HCT116 (cell line): ENCODE results near the gene NFASC. TPM values are rescaled to one million over a fixed set of nuclear protein-coding genes. Genes with fewer than 3 reads are reported as not detected.

Experiments
- ATAC-seq: fragments of 200-7000 bp; cut with Tn5 transposase; 2 replicates; pipeline ENCODE4 v1.9.1; 2020; ENCODE audit warnings: mild to moderate bottlenecking, moderate library complexity
- BruUV-seq: library from RNA; stranded (reverse); fragments of 400-500 nt; replicated peaks from 2 replicates; lab custom pipeline; 2021; lab: Mats Ljungman, UMichigan
- CTCF ChIA-PET: fragments of 300-600 bp; sonication (Branson Sonifier 250); formaldehyde crosslinking; loops from one replicate; lab custom pipeline; 2021; ENCODE audit warnings: antibody characterized with exemption; lab: Charles Lee
- POLR2A ChIA-PET: fragments of 300-600, 350-600 bp; sonication (Branson Sonifier 250); formaldehyde crosslinking; loops from one replicate; lab custom pipeline; 2021; ENCODE audit warnings: antibody characterized with exemption; lab: Charles Lee
- RAD21 ChIA-PET, 2 experiments: fragments of 300-600 bp; sonication (Branson Sonifier 250); formaldehyde crosslinking; loops; one replicate each; lab custom pipeline; 2023; ENCODE audit warnings: low total read pairs in 2 of 2; ENCODE audit not compliant: uncharacterized antibody in 2 of 2, unreplicated experiment in 2 of 2, low non-redundant PET in 1 of 2; lab: Charles Lee
- DNase-seq: peaks from one replicate; pipeline ENCODE4 v3.0.0-alpha.2; 2010; ENCODE audit warnings: low read depth, low spot score
- H2AFZ ChIP-seq: fragments of 200-600 bp; shearing (Covaris generic), sonication (generic); 2 replicates; pipeline ENCODE4 v1.6.1; 2017; ENCODE audit warnings: low read depth, mixed run types, mixed read lengths, antibody characterized with exemption, low read length; ENCODE audit not compliant: poor library complexity, severe bottlenecking
- H3K27ac ChIP-seq: 2 replicates; pipeline ENCODE4 v1.5.1; 2012; ENCODE audit warnings: low read depth, low read length
- H3K27me3 ChIP-seq: fragments of 200-600 bp; sonication (generic); 2 replicates; pipeline ENCODE4 v1.6.1; 2016; ENCODE audit warnings: mixed run types, low read length, mixed read lengths; ENCODE audit not compliant: insufficient read depth
- H3K36me3 ChIP-seq, 2 experiments: fragments of 200-500 bp in 1 of 2; fragments of 200-600 bp in 1 of 2; sonication (Bioruptor generic) in 1 of 2; sonication (generic) in 1 of 2; 2 replicates each; pipeline versions ENCODE4 v1.5.1 to v1.6.1; 2014 to 2016; ENCODE audit warnings: low read length in 2 of 2, inconsistent platforms in 1 of 2, mixed read lengths in 1 of 2, mixed run types in 1 of 2; ENCODE audit not compliant: insufficient read depth in 2 of 2, control insufficient read depth in 1 of 2
- H3K4me1 ChIP-seq, 2 experiments: fragments of 200-600 bp in 1 of 2; sonication (generic) in 1 of 2; 2 replicates each; pipeline versions ENCODE4 v1.5.1 to v1.6.1; 2012 to 2017; ENCODE audit warnings: low read length in 2 of 2, inconsistent platforms in 1 of 2, mild to moderate bottlenecking in 1 of 2, mixed read lengths in 1 of 2, mixed run types in 1 of 2, moderate library complexity in 1 of 2; ENCODE audit not compliant: insufficient read depth in 2 of 2, control insufficient read depth in 1 of 2
- H3K4me2 ChIP-seq: fragments of 200-600 bp; sonication (generic); 2 replicates; pipeline ENCODE4 v1.6.1; 2017; ENCODE audit warnings: mixed run types, low read length, mixed read lengths
- H3K4me3 ChIP-seq, 2 experiments: fragments of 200-600 bp in 1 of 2; sonication (generic) in 1 of 2; replicated peaks in 1 of 2; 2 replicates each; pipeline ENCODE4 v1.5.1; 2011 to 2016; ENCODE audit warnings: low read length in 2 of 2, control low read depth in 1 of 2, low read depth in 1 of 2, mild to moderate bottlenecking in 1 of 2, mixed read lengths in 1 of 2, mixed run types in 1 of 2
- H3K79me2 ChIP-seq: fragments of 200-600 bp; sonication (generic); 2 replicates; pipeline ENCODE4 v1.6.1; 2017; ENCODE audit warnings: mild to moderate bottlenecking, mixed run types, low read length, moderate library complexity, mixed read lengths; ENCODE audit not compliant: insufficient read depth
- H3K9ac ChIP-seq: fragments of 200-600 bp; sonication (generic); 2 replicates; pipeline ENCODE4 v1.6.1; 2016; ENCODE audit warnings: low read length, mixed read lengths
- H3K9me2 ChIP-seq: fragments of 200-600 bp; sonication (generic), shearing (Covaris generic); 2 replicates; pipeline ENCODE4 v1.6.1; 2017; ENCODE audit warnings: mixed run types, mild to moderate bottlenecking, moderate library complexity; ENCODE audit not compliant: insufficient read depth
- H3K9me3 ChIP-seq, 2 experiments: fragments of 200-500 bp in 1 of 2; fragments of 200-600 bp in 1 of 2; sonication (Bioruptor generic) in 1 of 2; sonication (generic) in 1 of 2; 2 replicates each; pipeline ENCODE4 v1.6.1; 2014 to 2017; ENCODE audit warnings: low read length in 2 of 2, mixed read lengths in 2 of 2, inconsistent platforms in 1 of 2, low read depth in 1 of 2, mild to moderate bottlenecking in 1 of 2, mixed run types in 1 of 2, moderate library complexity in 1 of 2; ENCODE audit not compliant: control insufficient read depth in 1 of 2, insufficient read depth in 1 of 2
- H4K20me1 ChIP-seq: fragments of 200-600 bp; sonication (generic), shearing (Covaris generic); 2 replicates; pipeline ENCODE4 v1.6.1; 2017; ENCODE audit warnings: mixed run types, mild to moderate bottlenecking, moderate library complexity; ENCODE audit not compliant: insufficient read depth
- CTCF ChIP-seq, 3 experiments: fragments of 200-600 bp in 1 of 3; sonication (generic) in 1 of 3; IDR thresholded peaks in 2 of 3; conservative IDR thresholded peaks in 1 of 3; 2 replicates each; pipeline ENCODE4 v1.5.1; 2012 to 2017; ENCODE audit warnings: low read depth in 2 of 3, low read length in 2 of 3, antibody characterized with exemption in 1 of 3, borderline replicate concordance in 1 of 3, control low read depth in 1 of 3, mild to moderate bottlenecking in 1 of 3, mixed read lengths in 1 of 3, mixed run types in 1 of 3, moderate library complexity in 1 of 3; ENCODE audit not compliant: insufficient read depth in 1 of 3
- EGR1 ChIP-seq: IDR thresholded peaks from 2 replicates; pipeline ENCODE4 v1.6.1; 2012; ENCODE audit warnings: low read depth
- MAX ChIP-seq: IDR thresholded peaks from 2 replicates; pipeline ENCODE4 v1.6.1; 2012
- POLR2AphosphoS5 ChIP-seq: IDR thresholded peaks from 2 replicates; pipeline ENCODE4 v1.6.1; 2011; ENCODE audit warnings: mild to moderate bottlenecking, low read depth, low read length, moderate library complexity
- REST ChIP-seq: IDR thresholded peaks from 2 replicates; pipeline ENCODE4 v1.6.1; 2012; ENCODE audit warnings: low read depth
- SIN3A ChIP-seq: IDR thresholded peaks from 2 replicates; pipeline ENCODE4 v1.6.1; 2012; ENCODE audit warnings: low read depth
- ZNF274 ChIP-seq: fragments of 200-500 bp; sonication (Bioruptor generic); IDR thresholded peaks from 2 replicates; pipeline ENCODE4 v1.6.1; 2014; ENCODE audit warnings: mild to moderate bottlenecking, low read depth, low read length, inconsistent platforms
- intact Hi-C: fragments of 100-400 bp; cut with micrococcal nuclease; formaldehyde crosslinking; loops from 2 replicates; pipeline ENCODE4 v1.10.0; 2022
- total RNA-seq: library from RNA; stranded (reverse); gene quantifications from one replicate; pipeline ENCODE4 v1.2.1, GENCODE V29; 2021; ENCODE audit not compliant: unreplicated experiment

The NFASC gene
- total RNA-seq, 1 experiment from 2014 or later: 0.57 TPM

- BruUV-seq: no TSS peak
- Histone ChIP-seq H2AFZ (no peak overlapping the region), H3K79me2 (no peaks in the 10 kb centered on the region), H4K20me1 (no peaks in the 10 kb centered on the region), H3K4me1 (no peaks in the 10 kb centered on the region), H3K9me3 (no peaks in the 10 kb centered on the region), H3K27me3 (peaks cover 54% of the 10 kb centered on the region), H3K27ac (no peak overlapping the region), H3K36me3 (no peaks in the 10 kb centered on the region), H3K9ac (no peak overlapping the region), H3K4me3 (no peak overlapping the region), H3K9me2 (no peaks in the 10 kb centered on the region), H3K4me2 (no peak overlapping the region)
- ATAC-seq (no peak), DNase-seq (no peak)
- intact Hi-C loops: no loop called here
- CTCF ChIA-PET: no interaction called here
- TF ChIP-seq REST: no peak
- TF ChIP-seq EGR1: no peak
- no peak for TF ChIP-seq CTCF (IDR thresholded peaks at IDR 0.05 in 2 of 3, conservative IDR thresholded peaks at IDR 0.05 in 1 of 3; ENCODE audit: borderline replicate concordance in 1 of 3, insufficient read depth in 1 of 3, low read depth in 2 of 3, low read length in 2 of 3)
- no peak for TF ChIP-seq ZNF274
- no peak for TF ChIP-seq POLR2AphosphoS5
- TF ChIP-seq SIN3A: no peak
- TF ChIP-seq MAX: no peak
- POLR2A ChIA-PET: no interaction called here
- RAD21 ChIA-PET: no interaction called here
Observed at GRCh38 chr1:204904228-204904810, 33.7 kb downstream of the NFASC start.
